Neural crest cell (in vitro differentiated cells): ENCODE data around the gene SHH. TPM values are rescaled to one million over a fixed set of nuclear protein-coding genes. Genes with fewer than 3 reads are reported as not detected.

Experiments
- DNase-seq: peaks from one replicate; pipeline ENCODE4 v3.0.0; 2021; ENCODE audit warnings: low read depth, mixed read lengths, low spot score
- H3K27ac Mint-ChIP-seq: one replicate; pipeline ENCODE4 v1.8.0; 2021; ENCODE audit warnings: mild to moderate bottlenecking, mixed read lengths; ENCODE audit not compliant: unreplicated experiment
- H3K27me3 Mint-ChIP-seq: 2 replicates; pipeline ENCODE4 v1.8.0; 2021; ENCODE audit warnings: low read depth, mild to moderate bottlenecking, mixed read lengths
- H3K36me3 Mint-ChIP-seq: 2 replicates; pipeline ENCODE4 v1.8.0; 2021; ENCODE audit warnings: low read depth, mild to moderate bottlenecking, mixed read lengths
- H3K4me1 Mint-ChIP-seq: 2 replicates; pipeline ENCODE4 v1.8.0; 2021; ENCODE audit warnings: mixed read lengths
- H3K4me3 Mint-ChIP-seq: one replicate; pipeline ENCODE4 v1.8.0; 2021; ENCODE audit warnings: mild to moderate bottlenecking, mixed read lengths
- H3K9me3 Mint-ChIP-seq: 2 replicates; pipeline ENCODE4 v1.8.0; 2021; ENCODE audit warnings: mixed read lengths
- total RNA-seq: library from RNA; stranded (reverse); gene quantifications from 2 replicates; pipeline ENCODE4 v1.2.1, GENCODE V29; 2021
- TF ChIP-seq, protein P1 (sequence below): fragments of 200-600 bp; sonication (generic); conservative IDR thresholded peaks from 2 replicates; pipeline ENCODE4 v1.5.0; 2021; ENCODE audit warnings: antibody characterized with exemption, mild to moderate bottlenecking

SHH gene
- total RNA-seq, 1 donor from 2014 or later = not detected

DNA sequence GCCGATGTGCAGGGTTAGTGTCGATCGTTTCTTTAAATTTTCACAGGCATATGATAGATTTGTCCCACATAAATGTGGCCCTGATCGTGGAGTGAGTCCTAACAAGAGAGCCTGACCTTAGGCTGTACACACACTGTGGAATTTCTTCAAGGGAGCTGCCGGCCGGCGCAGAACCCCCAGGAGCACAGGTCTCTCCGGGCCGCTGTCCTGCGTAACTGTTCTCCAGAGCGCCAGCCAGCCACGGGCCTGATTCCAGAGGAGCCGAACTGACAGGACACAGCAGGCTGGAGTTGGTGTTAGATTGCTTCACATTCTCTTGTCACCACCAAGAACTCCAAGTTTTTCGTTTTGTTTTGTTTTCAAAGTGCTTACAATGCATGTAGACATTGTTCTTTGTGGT is 37.3 kb downstream of the SHH start:
- no peaks in the 10 kb centered on the region for H3K9me3 Mint-ChIP-seq
- H3K36me3 Mint-ChIP-seq = peaks cover 12% of the 10 kb centered on the region
- H3K27ac Mint-ChIP-seq = no peak overlapping the region
- TF ChIP-seq, protein P1, sequence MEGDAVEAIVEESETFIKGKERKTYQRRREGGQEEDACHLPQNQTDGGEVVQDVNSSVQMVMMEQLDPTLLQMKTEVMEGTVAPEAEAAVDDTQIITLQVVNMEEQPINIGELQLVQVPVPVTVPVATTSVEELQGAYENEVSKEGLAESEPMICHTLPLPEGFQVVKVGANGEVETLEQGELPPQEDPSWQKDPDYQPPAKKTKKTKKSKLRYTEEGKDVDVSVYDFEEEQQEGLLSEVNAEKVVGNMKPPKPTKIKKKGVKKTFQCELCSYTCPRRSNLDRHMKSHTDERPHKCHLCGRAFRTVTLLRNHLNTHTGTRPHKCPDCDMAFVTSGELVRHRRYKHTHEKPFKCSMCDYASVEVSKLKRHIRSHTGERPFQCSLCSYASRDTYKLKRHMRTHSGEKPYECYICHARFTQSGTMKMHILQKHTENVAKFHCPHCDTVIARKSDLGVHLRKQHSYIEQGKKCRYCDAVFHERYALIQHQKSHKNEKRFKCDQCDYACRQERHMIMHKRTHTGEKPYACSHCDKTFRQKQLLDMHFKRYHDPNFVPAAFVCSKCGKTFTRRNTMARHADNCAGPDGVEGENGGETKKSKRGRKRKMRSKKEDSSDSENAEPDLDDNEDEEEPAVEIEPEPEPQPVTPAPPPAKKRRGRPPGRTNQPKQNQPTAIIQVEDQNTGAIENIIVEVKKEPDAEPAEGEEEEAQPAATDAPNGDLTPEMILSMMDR = no peak
- no peaks in the 10 kb centered on the region for H3K27me3 Mint-ChIP-seq
- H3K4me3 Mint-ChIP-seq = no peak overlapping the region
- H3K4me1 Mint-ChIP-seq = no peaks in the 10 kb centered on the region
- DNase-seq = no peak

- TF ChIP-seq, protein P1 = no peak
- Mint-ChIP-seq H3K4me1 (no peaks in the 10 kb centered on the region), H3K9me3 (no peaks in the 10 kb centered on the region), H3K4me3 (no peak overlapping the region), H3K36me3 (peaks cover 9% of the 10 kb centered on the region), H3K27me3 (no peaks in the 10 kb centered on the region), H3K27ac (no peak overlapping the region)
- no peak for DNase-seq
These were observed 38.7 kb downstream of the SHH start for GRCh38 chr7:155773531-155773930.

DNA sequence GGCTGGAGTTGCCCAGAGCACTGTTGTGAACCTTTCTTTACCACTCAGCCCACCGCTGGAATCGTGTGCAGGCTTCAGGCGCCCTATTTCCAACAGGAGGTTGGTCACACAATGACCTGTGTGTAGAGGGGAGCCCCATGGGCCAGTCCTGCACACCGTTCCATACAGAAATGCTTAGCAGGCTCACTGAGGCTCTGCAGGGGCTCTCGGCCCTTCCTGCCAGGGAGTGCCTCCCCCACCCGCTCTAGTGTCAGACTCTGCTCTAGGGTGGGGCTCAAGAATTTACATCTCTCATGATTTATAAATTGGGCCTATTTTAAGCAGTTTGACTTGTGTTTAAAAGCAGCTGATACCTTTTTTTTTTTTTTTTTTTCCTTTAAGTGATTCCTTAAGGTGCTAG is 42.0 kb downstream of the SHH start:
- Mint-ChIP-seq H3K4me1 (no peaks in the 10 kb centered on the region), H3K27me3 (no peaks in the 10 kb centered on the region), H3K27ac (no peak overlapping the region), H3K9me3 (no peaks in the 10 kb centered on the region), H3K36me3 (peaks cover 6% of the 10 kb centered on the region), H3K4me3 (no peak overlapping the region)
- no peak for DNase-seq
- TF ChIP-seq, protein P1 = no peak

- TF ChIP-seq, protein P1 = no peak
- H3K27ac Mint-ChIP-seq = no peak overlapping the region
- peaks cover 6% of the 10 kb centered on the region for H3K36me3 Mint-ChIP-seq
- H3K4me3 Mint-ChIP-seq = no peak overlapping the region
- H3K27me3 Mint-ChIP-seq = no peaks in the 10 kb centered on the region
- DNase-seq = no peak
- H3K4me1 Mint-ChIP-seq = no peaks in the 10 kb centered on the region
- no peaks in the 10 kb centered on the region for H3K9me3 Mint-ChIP-seq
These were observed 42.6 kb downstream of the SHH start for GRCh38 chr7:155769701-155770100.

DNA sequence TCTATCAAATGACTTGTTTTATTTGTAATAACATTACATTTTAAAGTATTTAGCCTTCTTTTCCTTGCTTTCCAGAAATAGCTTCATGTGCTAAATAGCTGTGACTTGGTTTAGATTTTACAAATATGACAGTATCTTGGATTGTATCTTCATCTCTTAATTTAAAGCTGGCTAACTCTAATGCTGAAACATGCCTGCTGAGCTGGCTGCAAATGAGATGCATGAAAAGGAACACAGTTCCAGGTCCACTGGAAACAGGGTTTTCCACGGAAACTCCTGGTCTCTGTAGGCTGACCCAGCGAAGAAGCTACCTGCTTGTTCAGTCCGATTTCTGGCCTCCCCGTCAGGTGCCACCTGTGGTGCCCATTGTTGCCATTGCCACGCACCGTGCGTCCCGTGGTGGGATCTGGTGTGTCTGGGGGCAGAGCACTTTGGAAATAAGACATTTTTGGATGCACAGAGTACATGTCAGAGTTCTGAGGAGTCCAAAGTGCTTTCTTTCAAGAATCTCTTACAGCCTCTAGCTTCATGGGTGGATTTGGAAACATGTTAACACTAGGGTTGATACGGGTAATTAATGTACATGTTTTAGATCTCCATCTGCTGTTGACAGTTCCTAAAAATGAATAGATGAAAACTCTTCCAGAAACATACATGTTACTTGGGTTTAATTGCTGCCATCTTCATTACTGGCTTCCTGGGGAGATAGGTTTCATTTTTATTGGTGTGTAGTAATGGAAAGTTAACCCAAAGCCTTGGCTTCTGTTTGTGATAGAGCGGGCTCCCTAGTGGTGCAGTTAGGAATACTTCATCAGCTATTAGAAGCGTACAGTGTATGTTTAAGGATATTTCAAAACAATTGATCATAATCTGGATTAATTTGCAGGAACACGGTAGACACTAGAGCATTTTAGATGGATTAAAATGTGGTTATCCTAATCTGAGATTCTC is 45.0 kb downstream of the SHH start:
- Mint-ChIP-seq H3K27me3 (no peaks in the 10 kb centered on the region), H3K36me3 (peaks cover 11% of the 10 kb centered on the region), H3K9me3 (no peaks in the 10 kb centered on the region), H3K4me1 (peaks cover 13% of the 10 kb centered on the region), H3K4me3 (no peak overlapping the region), H3K27ac (no peak overlapping the region)
- TF ChIP-seq, protein P1 = no peak
- DNase-seq = no peak
